DOHH2 (cell line): ENCODE data around the gene ZNF385D.

Source experiments
- H3F3A ChIP-seq: fragments of 200-600 bp; sonication (generic), shearing (Covaris generic); 2 replicates; pipeline ENCODE4 v1.6.0; 2016; ENCODE audit warnings: antibody characterized with exemption, mild to moderate bottlenecking; ENCODE audit not compliant: control insufficient read depth, insufficient read depth
- H3K27ac ChIP-seq: fragments of 200-600 bp; sonication (generic); 2 replicates; pipeline ENCODE4 v1.5.1; 2014; ENCODE audit warnings: low read depth, mild to moderate bottlenecking, low read length, moderate library complexity
- H3K27me3 ChIP-seq: fragments of 200-600 bp; sonication (generic); 2 replicates; pipeline ENCODE4 v1.6.1; 2014; ENCODE audit warnings: mild to moderate bottlenecking, low read length, mixed read lengths; ENCODE audit not compliant: control insufficient read depth
- H3K36me3 ChIP-seq: fragments of 200-600 bp; sonication (generic); 2 replicates; pipeline ENCODE4 v1.6.1; 2014; ENCODE audit warnings: mild to moderate bottlenecking, low read length, moderate library complexity, mixed read lengths; ENCODE audit not compliant: control insufficient read depth
- H3K4me1 ChIP-seq: fragments of 200-600 bp; sonication (generic); 2 replicates; pipeline ENCODE4 v1.6.1; 2014; ENCODE audit warnings: mild to moderate bottlenecking, low read length, mixed read lengths; ENCODE audit not compliant: control insufficient read depth
- H3K4me2 ChIP-seq: fragments of 200-600 bp; sonication (generic); 2 replicates; pipeline ENCODE4 v1.6.0; 2014; ENCODE audit warnings: mild to moderate bottlenecking, low read length, moderate library complexity
- H3K4me3 ChIP-seq: fragments of 200-600 bp; sonication (generic); 2 replicates; pipeline ENCODE4 v1.5.1; 2014; ENCODE audit warnings: mild to moderate bottlenecking, low read length, mixed read lengths
- H3K79me2 ChIP-seq: fragments of 200-600 bp; sonication (generic); 2 replicates; pipeline ENCODE4 v1.6.1; 2014; ENCODE audit warnings: mild to moderate bottlenecking, low read length, mixed read lengths; ENCODE audit not compliant: control insufficient read depth
- H3K9me2 ChIP-seq: fragments of 200-600 bp; sonication (generic); replicated peaks from 2 replicates; pipeline ENCODE4 v1.6.1; 2014; ENCODE audit warnings: mild to moderate bottlenecking, low read length, mixed read lengths; ENCODE audit not compliant: control insufficient read depth
- H3K9me3 ChIP-seq: fragments of 200-600 bp; sonication (generic); 2 replicates; pipeline ENCODE4 v1.6.1; 2014; ENCODE audit warnings: antibody characterized with exemption, low read length, mixed read lengths; ENCODE audit not compliant: control insufficient read depth, insufficient read depth
- H4K20me1 ChIP-seq: fragments of 200-600 bp; sonication (generic); 2 replicates; pipeline ENCODE4 v1.6.0; 2014; ENCODE audit warnings: low read depth, mild to moderate bottlenecking, antibody characterized with exemption, low read length, moderate library complexity; ENCODE audit not compliant: control insufficient read depth, insufficient read depth
- CTCF ChIP-seq: fragments of 200-600 bp; sonication (generic); IDR thresholded peaks from one replicate; pipeline ENCODE4 v1.5.1; 2014; ENCODE audit warnings: antibody characterized with exemption, mild to moderate bottlenecking, low read depth, low read length; ENCODE audit not compliant: poor library complexity, severe bottlenecking
- EZH2phosphoT487 ChIP-seq: fragments of 200-600 bp; sonication (generic); IDR thresholded peaks from 2 replicates; pipeline ENCODE4 v1.6.1; 2017; ENCODE audit warnings: borderline replicate concordance, mild to moderate bottlenecking, antibody characterized with exemption, low read length, moderate library complexity, mixed read lengths

ZNF385D gene

GRCh38 chr3:21751886-21752285 is 876 bp upstream of the ZNF385D start:
- Histone ChIP-seq H3K4me1 (no peaks in the 10 kb centered on the region), H4K20me1 (no peaks in the 10 kb centered on the region), H3K79me2 (no peaks in the 10 kb centered on the region), H3K9me3 (no peaks in the 10 kb centered on the region), H3K4me2 (no peak overlapping the region), H3K27ac (no peak overlapping the region), H3K36me3 (no peaks in the 10 kb centered on the region), H3F3A (no peaks in the 10 kb centered on the region), H3K4me3 (no peak overlapping the region), H3K9me2 (no peaks in the 10 kb centered on the region; the same call in 1 of the 2 replicates), H3K27me3 (no peaks in the 10 kb centered on the region)
- TF ChIP-seq CTCF (no peak), EZH2phosphoT487 (no peak)

- H3K4me2 ChIP-seq = no peak overlapping the region
- H3K4me1 ChIP-seq = no peaks in the 10 kb centered on the region
- no peaks in the 10 kb centered on the region for H3K36me3 ChIP-seq
- H3K9me3 ChIP-seq = no peaks in the 10 kb centered on the region
- no peaks in the 10 kb centered on the region; the same call in 1 of the 2 replicates for H3K9me2 ChIP-seq
- H3K27ac ChIP-seq = no peak overlapping the region
- H3K27me3 ChIP-seq = no peaks in the 10 kb centered on the region
- H4K20me1 ChIP-seq = no peaks in the 10 kb centered on the region
- H3K79me2 ChIP-seq = no peaks in the 10 kb centered on the region
- H3K4me3 ChIP-seq = no peak overlapping the region
- TF ChIP-seq EZH2phosphoT487 (no peak), CTCF (no peak)
- H3F3A ChIP-seq = no peaks in the 10 kb centered on the region
Measured at GRCh38 chr3:21750080-21750696, 822 bp downstream of the ZNF385D start.

GRCh38 chr3:21747966-21748555 is 2.9 kb downstream of the ZNF385D start:
- Histone ChIP-seq H3K79me2 (no peaks in the 10 kb centered on the region), H3F3A (no peaks in the 10 kb centered on the region), H3K27me3 (no peaks in the 10 kb centered on the region), H3K4me1 (no peaks in the 10 kb centered on the region), H3K9me2 (no peaks in the 10 kb centered on the region), H3K9me3 (no peaks in the 10 kb centered on the region), H3K27ac (no peak overlapping the region), H3K4me3 (no peak overlapping the region), H3K4me2 (no peak overlapping the region), H3K36me3 (no peaks in the 10 kb centered on the region), H4K20me1 (no peaks in the 10 kb centered on the region)
- TF ChIP-seq EZH2phosphoT487 (no peak), CTCF (no peak)
